WTC11 (cell line): Measurements from ENCODE around the gene FAM209B. TPM values are rescaled to one million over a fixed set of nuclear protein-coding genes. Genes with fewer than 3 reads are reported as not detected.

Source experiments
- total RNA-seq: library from RNA; stranded (reverse); gene quantifications from 3 replicates; pipeline ENCODE4 v1.2.3, GENCODE V29; 2021

FAM209B gene
- total RNA-seq, 1 experiment from 2014 or later: 0.68 TPM

Other genes starting within 250 kb of the FAM209B start
- gene FAM210B, start 174.3 kb upstream of the FAM209B start, total RNA-seq: 16.5 to 19.1 TPM (median 16.5 TPM) in 3 replicates
- 89.1 to 103 TPM (median 89.9 TPM) in 3 replicates for gene AURKA, start 141.0 kb upstream of the FAM209B start, total RNA-seq
- 53.9 to 58.5 TPM (median 54.2 TPM) in 3 replicates for gene CSTF1, start 140.6 kb upstream of the FAM209B start, total RNA-seq
- 0.11 to 0.14 TPM (median 0.13 TPM) in 3 replicates for gene CASS4, start 121.0 kb upstream of the FAM209B start, total RNA-seq
- gene RTF2, start 64.6 kb upstream of the FAM209B start, total RNA-seq: 46.3 to 56.1 TPM (median 51.7 TPM) in 3 replicates
- 0.28 TPM in 1 of 3 replicates, not detected in the others for gene FAM209A, start 8.5 kb upstream of the FAM209B start, total RNA-seq
- gene TFAP2C, start 96.1 kb downstream of the FAM209B start, total RNA-seq: 18.4 to 23.7 TPM (median 19.8 TPM) in 3 replicates